GM23338 (cell line): ENCODE results near the gene SPNS3.

Experiments
- CREB1 ChIP-seq: fragments of 250-450 bp; sonication (Bioruptor Pico); IDR thresholded peaks from 2 replicates; pipeline ENCODE4 v1.5.0; 2020; ENCODE audit warnings: low read depth, mild to moderate bottlenecking, moderate library complexity
- CTCF ChIP-seq, 2 experiments: fragments of 200-600 bp in 1 of 2; sonication (generic) in 1 of 2; conservative IDR thresholded peaks; 2 replicates each; pipeline versions ENCODE4 v1.5.1 to v1.6.1; 2016 to 2017; ENCODE audit warnings: antibody characterized with exemption in 2 of 2, low read depth in 2 of 2, mild to moderate bottlenecking in 2 of 2, moderate library complexity in 1 of 2
- ETS1 ChIP-seq: IDR thresholded peaks from 2 replicates; pipeline ENCODE4 v1.6.1; 2016; ENCODE audit warnings: antibody characterized with exemption
- EZH2 ChIP-seq: fragments of 200-600 bp; sonication (generic); IDR thresholded peaks from one replicate; pipeline ENCODE4 v1.8.0; 2017; ENCODE audit warnings: antibody characterized with exemption, mild to moderate bottlenecking, low read depth; ENCODE audit not compliant: unreplicated experiment
- EZH2phosphoT487 ChIP-seq: fragments of 200-600 bp; sonication (generic); IDR thresholded peaks from one replicate; pipeline ENCODE4 v1.8.1; 2018; ENCODE audit warnings: antibody characterized with exemption; ENCODE audit not compliant: unreplicated experiment
- JUNB ChIP-seq: IDR thresholded peaks from one replicate; pipeline ENCODE4 v1.6.1; 2016; ENCODE audit warnings: antibody characterized with exemption; ENCODE audit not compliant: unreplicated experiment
- NANOG ChIP-seq: IDR thresholded peaks from 2 replicates; pipeline ENCODE4 v1.6.1; 2016; ENCODE audit warnings: antibody characterized with exemption, borderline replicate concordance
- POLR2AphosphoS5 ChIP-seq: IDR thresholded peaks from 2 replicates; pipeline ENCODE4 v1.6.1; 2016; ENCODE audit warnings: antibody characterized with exemption, low read depth
- REST ChIP-seq: IDR thresholded peaks from one replicate; pipeline ENCODE4 v1.6.1; 2018; ENCODE audit warnings: antibody characterized with exemption; ENCODE audit not compliant: unreplicated experiment
- ZNF114 ChIP-seq: fragments of 250-450 bp; sonication (Bioruptor Pico); IDR thresholded peaks from 2 replicates; pipeline ENCODE4 v1.5.0; 2020; ENCODE audit warnings: mild to moderate bottlenecking, moderate library complexity
- ZNF331 ChIP-seq: fragments of 250-450 bp; sonication (Bioruptor Pico); IDR thresholded peaks from 2 replicates; pipeline ENCODE4 v1.5.0; 2020; ENCODE audit warnings: low read depth, mild to moderate bottlenecking, moderate library complexity

DNA sequence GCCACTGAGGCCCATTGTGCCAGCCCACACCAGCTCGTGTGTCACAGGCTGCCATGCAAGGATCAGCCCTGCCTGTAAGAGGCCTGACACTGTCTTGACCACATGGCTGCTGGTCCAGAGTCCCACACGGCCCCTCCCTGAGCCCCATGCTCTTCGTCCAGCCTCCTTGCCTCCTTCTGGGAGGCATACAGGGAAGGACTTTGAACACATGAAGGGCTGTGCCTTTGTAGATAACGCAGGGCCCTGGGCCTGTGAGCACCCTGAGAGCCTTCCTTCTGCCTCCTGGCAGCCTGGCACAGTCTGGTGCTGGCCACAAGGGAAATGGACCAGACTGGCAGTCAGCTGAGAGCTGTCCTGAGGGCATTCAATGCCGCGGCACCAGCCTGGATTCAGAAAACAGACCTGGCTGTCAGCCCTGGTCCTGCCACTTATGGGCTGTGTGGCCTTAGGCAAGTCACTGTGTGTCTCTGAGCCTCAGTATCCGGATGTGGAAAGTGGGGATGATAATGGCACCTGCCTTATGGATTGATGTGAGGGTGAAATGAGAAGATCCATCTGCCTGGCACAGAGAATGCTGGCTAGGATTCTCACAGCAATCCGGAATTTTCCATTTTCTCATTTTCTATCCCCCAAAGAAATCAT is 45.7 kb downstream of the SPNS3 start:
- TF ChIP-seq CTCF (conservative IDR thresholded peaks at IDR 0.05; ENCODE audit: low read depth in 2 of 2) (no peak), JUNB (no peak), REST (no peak), POLR2AphosphoS5 (no peak), EZH2phosphoT487 (no peak), EZH2 (no peak), CREB1 (CRISPR knock-in tag) (no peak), ETS1 (no peak), ZNF331 (no peak), ZNF114 (no peak), NANOG (no peak)
